GM21529 (cell line): ENCODE data around the gene SH3RF3.

ENCODE experiments used
- ATAC-seq: cut with Tn5 transposase; IDR thresholded peaks from one replicate; pipeline ENCODE4 v1.9.1; 2021; ENCODE audit not compliant: unreplicated experiment

Gene SH3RF3

DNA sequence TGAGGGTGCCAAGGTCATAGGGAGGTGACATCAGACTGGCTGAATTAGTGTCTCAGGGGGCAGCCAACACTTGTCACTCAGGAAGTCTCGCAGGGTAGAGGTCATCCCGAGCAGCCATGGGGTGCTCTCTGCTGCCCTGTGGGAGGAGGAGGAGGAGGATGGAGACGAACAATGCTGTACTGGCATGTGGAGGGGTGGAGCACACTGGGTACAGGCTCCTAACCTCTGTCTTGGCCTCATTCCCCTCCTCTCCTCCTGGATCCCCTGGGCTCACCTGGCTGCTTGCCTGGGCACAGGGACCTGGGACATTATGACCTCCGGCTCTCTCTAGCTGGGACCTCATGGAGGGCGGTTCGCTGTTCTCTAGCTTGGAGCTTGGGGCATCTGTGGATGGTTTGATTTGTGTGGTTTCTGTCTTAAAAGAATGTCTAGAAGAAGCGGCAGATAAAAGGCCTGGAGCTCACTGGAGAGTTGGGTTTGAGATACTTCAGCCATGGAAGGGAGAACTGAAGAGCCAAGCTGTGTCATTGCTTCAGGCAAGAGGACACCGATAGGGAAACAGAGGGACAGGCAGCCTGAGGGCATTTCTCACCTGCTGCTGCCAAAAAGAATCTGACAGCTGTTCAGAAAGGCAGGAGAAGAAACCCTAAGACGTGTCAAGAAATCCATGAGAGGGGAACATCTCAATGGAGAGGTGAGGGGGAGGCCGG is 351.6 kb downstream of the SH3RF3 start:
- no peak for ATAC-seq

GRCh38 chr2:109481196-109481555 is 352.2 kb downstream of the SH3RF3 start:
- ATAC-seq: no peak

GRCh38 chr2:109481599-109481998 is 352.6 kb downstream of the SH3RF3 start:
- ATAC-seq: no peak

DNA sequence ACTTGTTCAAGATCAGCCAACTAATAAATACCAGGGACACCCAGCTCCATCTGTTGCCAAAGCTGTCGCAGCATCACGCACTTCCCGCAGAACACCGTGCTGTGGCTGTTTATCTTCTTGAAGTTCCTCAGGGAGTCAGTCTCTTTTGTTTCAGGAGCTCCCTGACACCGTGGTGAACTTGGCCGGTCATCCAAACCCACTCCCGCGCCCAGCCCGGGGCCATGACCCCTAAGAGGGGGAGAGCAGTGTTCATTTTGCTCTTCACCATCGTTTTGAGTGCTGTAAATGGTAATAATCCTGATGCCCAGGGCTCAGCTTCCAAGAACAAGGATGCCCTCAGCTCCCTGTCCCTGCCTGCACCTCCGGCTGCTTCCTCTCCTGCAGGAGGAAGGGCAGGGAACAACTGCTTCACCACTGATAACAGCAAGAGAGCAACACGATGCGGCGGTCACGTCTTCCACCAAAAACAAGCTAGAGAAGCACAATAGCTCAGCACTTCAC is 353.4 kb downstream of the SH3RF3 start:
- no peak for ATAC-seq

DNA sequence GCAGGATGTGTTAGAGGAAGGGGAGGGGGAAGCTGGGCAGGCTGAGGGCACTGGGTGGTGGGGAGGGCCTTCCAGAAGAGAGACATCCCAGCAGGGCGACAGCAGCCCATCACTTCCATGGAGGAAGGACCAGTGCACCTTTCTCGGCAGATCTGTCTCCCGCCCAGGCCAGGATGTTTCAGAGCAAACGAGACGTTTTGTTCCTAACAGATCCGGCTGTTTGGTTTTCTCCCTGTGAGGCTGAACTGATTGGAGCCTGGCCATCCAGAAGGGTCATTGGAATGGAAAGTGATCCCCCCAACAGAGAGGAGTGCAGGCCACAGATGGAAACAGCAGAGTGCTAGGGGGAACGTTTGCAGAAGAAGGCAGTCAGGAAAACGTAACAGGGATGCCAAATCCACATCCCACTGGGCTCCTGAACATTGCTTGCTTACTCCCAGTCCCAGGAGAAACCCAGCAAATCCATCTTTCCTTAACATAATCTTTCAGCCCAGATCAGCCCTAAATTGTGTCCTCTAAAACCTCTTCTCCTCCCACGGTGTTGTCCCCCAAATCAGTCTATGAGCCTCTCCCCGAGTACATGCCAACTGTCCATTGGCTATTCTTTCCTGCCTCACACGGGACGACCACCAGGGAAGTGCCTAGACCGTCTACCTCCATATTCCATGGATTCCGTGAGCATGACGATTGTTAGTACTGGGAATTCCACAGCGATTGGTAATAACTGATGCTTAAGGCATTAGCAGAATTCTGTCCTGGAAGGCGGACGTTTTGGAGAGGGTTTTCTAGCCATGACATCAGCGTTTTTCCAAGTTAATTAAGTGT is 357.9 kb downstream of the SH3RF3 start:
- no peak for ATAC-seq

GRCh38 chr2:109487536-109487869 is 358.5 kb downstream of the SH3RF3 start:
- no peak for ATAC-seq

- no peak for ATAC-seq
Measured at GRCh38 chr2:109487871-109488655, 359.1 kb downstream of the SH3RF3 start.

DNA sequence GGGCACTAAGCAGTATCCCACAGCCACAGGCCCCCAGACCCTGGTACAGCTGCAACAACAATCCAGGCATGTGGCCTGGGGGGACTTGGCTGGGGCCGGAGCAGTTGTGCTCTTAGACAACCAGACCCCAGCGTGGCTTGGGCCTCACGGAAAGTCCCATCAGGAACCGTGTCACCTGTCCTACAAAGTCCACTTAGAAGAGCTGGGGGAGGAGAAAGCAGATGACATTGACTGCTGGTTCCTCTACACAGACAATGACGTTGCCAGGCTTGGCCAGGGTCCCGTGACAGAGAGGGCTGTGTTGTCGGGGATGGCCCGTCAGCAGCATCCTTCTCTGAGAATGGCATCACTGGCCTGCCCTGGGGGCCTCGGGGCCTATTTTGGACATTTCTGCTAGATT is 360.3 kb downstream of the SH3RF3 start:
- ATAC-seq: no peak

DNA sequence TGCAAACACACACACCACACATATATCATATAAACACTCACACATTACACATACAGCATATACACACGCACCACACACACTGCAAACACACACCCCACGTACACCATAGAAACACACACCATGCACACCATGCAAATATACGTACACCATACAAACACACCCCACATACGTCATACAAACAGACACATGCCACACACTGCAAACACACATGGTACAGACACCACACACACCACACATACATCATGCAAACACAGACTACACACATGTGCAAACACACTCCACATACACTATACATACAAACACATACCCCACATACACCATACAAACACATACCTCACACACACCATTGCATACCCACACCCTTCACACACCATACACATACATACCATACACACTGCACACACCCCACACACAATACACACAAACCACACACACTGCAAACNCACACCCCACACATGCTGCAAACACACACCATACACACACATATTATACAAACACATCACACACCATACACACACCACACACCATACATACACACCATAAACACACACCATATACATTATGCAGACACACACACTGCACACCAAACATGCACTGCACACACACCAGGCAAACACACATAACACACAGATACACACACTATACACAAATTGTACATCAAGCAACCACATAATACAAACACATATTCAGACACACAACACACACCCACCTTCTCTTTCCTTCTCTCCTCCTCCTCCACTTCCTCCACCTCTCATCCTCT is 364.4 kb downstream of the SH3RF3 start:
- no peak for ATAC-seq

DNA sequence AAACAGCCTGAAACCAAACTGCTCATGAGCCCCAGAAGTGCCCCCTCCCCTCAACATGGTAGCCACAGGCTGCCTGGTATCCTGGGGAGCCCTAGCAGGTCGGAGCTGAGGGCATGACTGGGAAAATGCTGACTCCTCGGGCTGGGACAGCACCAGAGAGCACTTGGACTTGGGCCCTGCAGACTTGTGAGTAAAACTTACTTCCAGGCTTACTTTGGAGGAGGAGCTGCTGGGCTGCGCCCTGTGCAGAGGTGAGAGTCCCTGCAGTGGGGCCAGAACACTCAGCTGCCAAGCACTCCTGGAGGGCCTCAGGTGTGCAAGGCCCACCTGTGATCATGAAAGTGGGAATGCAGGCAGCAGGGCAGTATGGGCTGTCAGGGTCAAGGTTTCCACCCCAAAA is 365.3 kb downstream of the SH3RF3 start:
- no peak for ATAC-seq

GRCh38 chr2:109497463-109497862 is 368.5 kb downstream of the SH3RF3 start:
- ATAC-seq: no peak

GRCh38 chr2:109497911-109498870 is 369.2 kb downstream of the SH3RF3 start:
- ATAC-seq: no peak

- ATAC-seq: no peak
Measured at GRCh38 chr2:109498906-109499305, 369.9 kb downstream of the SH3RF3 start.

- ATAC-seq: no peak
Measured at GRCh38 chr2:109499566-109499965, 370.6 kb downstream of the SH3RF3 start.

GRCh38 chr2:109500910-109501309 is 371.9 kb downstream of the SH3RF3 start:
- ATAC-seq: no peak

- ATAC-seq: no peak
Measured at GRCh38 chr2:109501461-109501860, 372.5 kb downstream of the SH3RF3 start.

GRCh38 chr2:109503191-109503590 is 374.2 kb downstream of the SH3RF3 start:
- no peak for ATAC-seq

GRCh38 chr2:109507217-109507616 is 378.2 kb downstream of the SH3RF3 start:
- ATAC-seq: no peak

DNA sequence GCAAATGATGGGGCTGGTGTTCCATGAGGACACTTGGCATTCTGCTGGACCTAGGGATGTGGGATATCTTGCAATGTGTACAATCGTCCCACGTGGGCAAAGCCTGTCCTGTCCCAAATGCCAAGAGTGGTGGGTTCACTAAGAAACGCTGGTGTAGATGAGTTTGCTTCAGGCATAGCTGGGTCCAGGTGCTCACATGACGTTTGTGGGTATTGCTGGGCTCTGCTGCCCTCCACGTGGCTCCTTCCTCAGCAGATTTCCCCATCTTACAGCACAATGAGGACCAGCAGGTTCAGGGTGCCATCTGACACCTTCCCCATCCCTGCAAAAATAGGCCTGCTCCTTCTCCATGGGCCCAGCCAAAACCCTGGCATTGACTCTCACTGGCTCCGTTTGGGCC is 378.8 kb downstream of the SH3RF3 start:
- ATAC-seq: no peak

- no peak for ATAC-seq
Measured at GRCh38 chr2:109508556-109508955, 379.6 kb downstream of the SH3RF3 start.
